Fibroblast of skin of right biceps (primary cell): Measurements from ENCODE around the gene ZNF433.

Source experiments
- DNase-seq: peaks from one replicate; pipeline ENCODE4 v3.0.0-alpha.2; 2013

Gene ZNF433

GRCh38 chr19:11987405-11988281 lies 47.8 kb downstream of the ZNF433 start:
- DNase-seq = peak; percentile 93

GRCh38 chr19:11986754-11987153 lies 48.7 kb downstream of the ZNF433 start:
- DNase-seq = no peak

- no peak for DNase-seq
Measured at GRCh38 chr19:11984986-11985385, 50.5 kb downstream of the ZNF433 start.

- no peak for DNase-seq
Measured at GRCh38 chr19:11982526-11982925, 53.0 kb downstream of the ZNF433 start.

GRCh38 chr19:11979527-11979926 lies 56.0 kb downstream of the ZNF433 start:
- no peak for DNase-seq

- no peak for DNase-seq
Measured at GRCh38 chr19:11978492-11979100, 56.9 kb downstream of the ZNF433 start.

GRCh38 chr19:11973019-11973810 lies 62.3 kb downstream of the ZNF433 start:
- DNase-seq = no peak

GRCh38 chr19:11971041-11971440 lies 64.4 kb downstream of the ZNF433 start:
- no peak for DNase-seq

- DNase-seq = no peak
Measured at GRCh38 chr19:11970174-11970573, 65.3 kb downstream of the ZNF433 start.

GRCh38 chr19:11964858-11965645 lies 70.4 kb downstream of the ZNF433 start, which contains the start of gene ZNF763:
TSS of gene ZNF763 (plus strand) at chr19:11965040. CDS start at chr19:11965209, 169 bp downstream.
- peak; percentile 76 for DNase-seq
